RPMI7951 (cell line): ENCODE data around the gene AP3B1. TPM values are rescaled to one million over a fixed set of nuclear protein-coding genes. Genes with fewer than 3 reads are reported as not detected.
"Not testable (repeated sequence)": the region's sequence is repeated elsewhere in the genome, so short reads cannot be mapped to it uniquely, and the experiment has no call there.

Experiments used
- DNase-seq: peaks from one replicate; pipeline ENCODE4 v3.0.0-alpha.2; 2012; ENCODE audit warnings: low read depth
- total RNA-seq: library from RNA; depleted of rRNA; stranded (reverse); fragments of >200 nt; shearing (Covaris generic); gene quantifications from 2 replicates; pipeline ENCODE4 v1.2.3, GENCODE V29; 2014

The AP3B1 gene
- total RNA-seq, 1 experiment from 2014 or later = 74.5 TPM

DNA sequence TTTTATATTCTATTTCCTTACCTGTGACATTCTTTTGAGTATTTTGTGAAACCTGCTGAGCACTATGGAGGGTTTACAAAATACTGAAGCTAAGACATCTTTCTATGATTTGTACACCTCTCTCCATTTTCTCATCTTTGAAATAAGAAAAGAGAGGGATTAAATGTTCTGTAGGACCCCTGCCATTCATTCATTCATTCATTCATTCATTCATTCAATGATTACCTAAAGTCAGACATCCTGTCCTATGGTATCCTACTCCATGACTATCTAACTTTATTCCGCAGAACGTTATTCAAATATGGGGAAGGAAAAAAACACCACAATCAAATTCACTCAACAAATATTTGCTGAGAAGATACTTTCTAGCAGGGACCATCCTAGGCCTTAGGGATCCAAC, 51.4 kb downstream of the AP3B1 start:
- DNase-seq = no peak

DNA sequence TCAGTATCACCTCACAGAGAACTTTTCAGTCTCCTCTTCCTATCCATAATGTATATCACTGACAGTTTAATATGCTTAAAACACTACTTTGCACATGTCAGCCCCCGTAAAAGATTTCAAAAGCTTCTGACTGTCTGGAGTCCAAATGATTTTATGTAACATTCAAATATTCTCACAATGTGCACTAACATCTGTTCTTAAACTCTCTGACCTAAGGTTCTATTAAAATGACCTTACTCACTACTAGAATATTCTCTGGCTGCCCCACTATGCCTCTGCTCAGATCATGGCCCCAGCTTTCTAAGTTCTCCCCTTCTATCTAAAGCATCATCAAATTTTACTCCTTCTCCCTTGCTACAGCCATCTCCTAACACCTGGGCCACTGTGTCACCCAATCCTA, 52.5 kb downstream of the AP3B1 start:
- DNase-seq = no peak

- DNase-seq = no peak
These were observed 56.6 kb downstream of the AP3B1 start for GRCh38 chr5:78237911-78238310.

DNA sequence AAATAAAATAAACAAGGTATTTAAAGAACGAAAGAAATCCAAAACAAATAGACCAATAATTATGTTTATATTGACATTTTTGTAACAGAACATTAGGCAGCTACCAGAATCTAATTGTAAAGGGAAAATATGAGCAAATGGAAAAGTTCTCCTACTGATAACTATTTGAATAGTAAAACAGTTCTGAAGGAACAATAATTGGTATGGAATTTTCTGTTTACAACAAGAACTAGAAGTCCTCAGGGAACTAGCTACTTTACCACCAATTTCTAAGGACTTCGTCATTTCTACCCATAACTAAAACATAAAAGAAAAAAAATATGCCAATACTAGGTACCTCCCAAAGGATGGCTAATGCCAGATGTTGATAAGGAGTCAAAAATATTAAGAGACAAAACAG, 58.5 kb downstream of the AP3B1 start:
- no peak for DNase-seq

DNA sequence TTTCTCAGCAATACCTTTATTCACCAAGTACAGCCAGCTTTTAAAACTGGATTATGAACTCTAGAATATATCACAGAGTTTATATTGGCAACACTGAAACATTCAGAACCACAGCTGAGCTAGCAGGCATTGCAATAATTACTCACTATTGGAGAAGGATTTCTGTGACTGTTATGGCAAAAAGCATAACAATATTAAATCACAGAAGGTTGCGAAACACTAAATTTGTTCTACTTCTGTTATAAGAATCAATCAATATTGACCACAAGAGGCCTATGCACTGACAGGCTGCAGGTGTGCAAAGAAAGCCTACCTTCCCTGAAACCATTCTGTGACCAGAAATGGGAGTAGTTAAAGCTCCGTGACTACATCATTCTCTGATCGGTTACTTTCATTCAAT, 59.2 kb downstream of the AP3B1 start:
- DNase-seq = no peak

DNA sequence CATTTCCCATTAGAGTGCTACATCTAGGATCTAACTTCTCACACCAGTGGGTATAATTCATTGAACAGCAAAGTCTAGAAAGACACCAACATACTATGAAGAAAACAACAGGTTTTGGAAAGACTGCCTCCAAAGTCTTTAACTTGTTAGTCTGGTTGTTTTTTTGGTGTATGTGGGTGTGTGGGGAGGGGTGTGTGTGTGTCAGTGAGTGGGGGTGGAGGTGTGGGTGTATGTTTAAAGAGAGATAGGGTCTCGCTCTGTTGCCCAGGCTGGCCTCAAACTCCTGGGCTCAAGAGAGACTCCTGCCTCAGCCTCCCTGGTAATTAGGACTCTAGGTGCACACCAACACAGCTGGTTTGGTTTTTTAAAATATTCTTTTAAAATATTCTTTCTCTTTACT, 59.7 kb downstream of the AP3B1 start:
- no peak for DNase-seq

DNA sequence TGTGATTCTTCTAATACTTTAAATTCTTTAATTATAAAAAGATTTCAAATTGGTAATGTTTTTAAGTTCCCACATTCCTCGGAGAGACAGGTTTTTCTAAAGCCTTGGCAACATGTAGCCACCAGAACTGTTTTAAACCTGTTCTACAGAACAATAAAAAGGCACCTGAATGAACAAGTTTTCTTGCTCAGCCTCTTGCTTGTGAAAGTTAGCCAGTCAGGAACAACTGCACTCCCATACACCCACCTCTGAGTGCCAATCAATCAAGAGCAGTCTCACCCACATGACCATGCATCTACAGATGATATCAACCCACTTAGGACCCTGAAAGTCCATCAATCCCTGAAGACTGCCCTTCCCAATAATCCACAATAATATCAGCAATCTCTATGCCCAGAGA, 62.3 kb downstream of the AP3B1 start:
- DNase-seq = no peak

GRCh38 chr5:78224358-78224757, 70.1 kb downstream of the AP3B1 start:
- no peak for DNase-seq

- DNase-seq = peak; percentile 0
These were observed 72.5 kb downstream of the AP3B1 start for GRCh38 chr5:78221964-78222451.

GRCh38 chr5:78221467-78221866, 73.0 kb downstream of the AP3B1 start:
- DNase-seq = no peak

GRCh38 chr5:78215972-78216371, 78.5 kb downstream of the AP3B1 start:
- no peak for DNase-seq

- no peak for DNase-seq
These were observed 78.9 kb downstream of the AP3B1 start for GRCh38 chr5:78215565-78215964.

DNA sequence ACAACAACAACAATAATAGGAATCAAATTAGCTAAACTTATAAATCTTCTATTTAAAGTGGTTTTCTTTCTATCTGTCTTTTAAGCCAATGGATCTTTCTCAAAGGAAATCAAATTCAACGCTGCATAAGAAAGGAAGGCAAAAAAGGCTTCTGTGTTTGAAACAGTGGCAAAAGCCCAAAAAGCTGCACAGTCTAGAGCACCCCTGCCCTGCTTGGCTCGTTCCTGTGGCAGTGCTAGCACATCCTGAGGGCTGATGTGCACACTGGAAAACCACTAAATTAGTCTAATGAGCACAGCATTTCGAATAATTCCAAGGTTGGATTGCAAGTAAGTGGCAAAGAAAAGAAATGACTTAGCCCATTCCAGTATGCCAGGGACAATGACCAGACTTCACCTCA, 80.7 kb downstream of the AP3B1 start:
- DNase-seq = no peak

DNA sequence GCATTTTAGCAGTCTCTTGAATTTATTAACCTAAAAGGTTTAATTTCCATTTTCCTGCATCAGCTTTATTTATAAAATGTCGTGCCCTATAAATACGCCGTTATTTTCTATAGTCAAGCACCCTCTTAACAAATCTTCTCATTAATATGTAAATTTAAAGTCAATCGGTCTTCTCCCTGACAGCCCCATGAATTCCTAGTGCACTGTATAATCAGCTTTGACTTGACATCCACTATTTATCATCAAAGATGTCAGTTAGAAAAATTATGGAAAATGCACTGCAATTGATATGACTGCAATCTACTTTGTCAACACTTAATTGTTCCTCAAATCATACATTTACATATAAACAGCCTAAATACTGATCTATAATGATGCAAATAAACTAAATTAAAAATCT, 83.4 kb downstream of the AP3B1 start:
- no peak for DNase-seq

DNA sequence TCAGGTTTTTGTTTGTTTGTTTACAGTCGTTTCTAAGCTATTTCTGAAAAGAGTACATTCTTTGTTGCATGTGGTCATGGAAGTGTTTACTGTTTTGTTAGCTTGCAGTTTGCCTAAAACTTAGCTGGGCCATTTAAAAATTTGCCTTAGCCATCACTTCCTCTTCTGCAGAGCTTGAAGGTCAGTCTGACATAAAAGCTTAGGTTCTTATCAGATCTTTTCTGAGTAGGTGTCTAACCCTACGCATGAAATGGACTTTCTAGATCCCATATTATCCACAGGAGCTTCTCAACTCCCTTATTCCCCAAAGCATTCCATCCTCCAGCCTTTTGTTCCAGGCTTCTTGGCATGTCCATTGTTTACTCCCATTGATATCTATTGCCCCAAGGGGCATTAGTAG, 90.3 kb downstream of the AP3B1 start:
- no peak for DNase-seq

- no peak for DNase-seq
These were observed 90.7 kb downstream of the AP3B1 start for GRCh38 chr5:78203815-78204214.

DNA sequence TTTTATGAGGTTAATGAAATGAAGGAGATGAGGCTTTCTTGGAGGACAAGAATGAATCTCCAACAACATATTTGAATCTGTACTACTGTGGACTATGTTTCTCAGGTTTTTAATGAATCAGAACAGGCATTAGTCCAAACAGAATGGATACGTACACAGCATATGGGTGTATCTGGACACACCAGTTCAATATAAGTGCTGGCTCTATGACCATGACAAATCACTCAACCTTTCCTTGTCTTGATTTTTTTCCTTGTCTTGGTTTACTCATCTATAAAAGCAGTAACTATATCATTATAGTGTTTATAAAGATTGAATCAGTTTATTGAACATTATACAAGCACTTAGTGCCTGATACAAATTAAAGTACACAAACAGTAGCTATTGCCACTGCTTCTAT, 104.1 kb downstream of the AP3B1 start:
- DNase-seq = no peak

DNA sequence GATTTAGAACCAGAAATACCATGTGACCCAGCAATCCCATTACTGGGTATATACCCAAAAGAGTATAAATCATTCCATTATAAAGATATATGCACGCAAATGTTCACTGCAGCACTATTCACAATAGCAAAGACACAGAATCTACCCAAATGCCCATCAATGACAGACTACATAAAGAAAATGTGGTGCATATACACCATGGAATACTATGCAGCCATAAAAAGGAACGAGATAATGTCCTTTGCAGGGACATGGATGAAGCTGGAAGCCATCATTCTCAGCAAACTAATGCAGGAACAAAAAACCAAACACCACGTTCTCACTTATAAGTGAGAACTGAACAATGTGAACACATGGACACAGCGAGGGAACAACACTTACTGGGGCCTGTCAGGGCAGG, 105.8 kb downstream of the AP3B1 start:
- not testable (repeated sequence) for DNase-seq

- no peak for DNase-seq
These were observed 107.3 kb downstream of the AP3B1 start for GRCh38 chr5:78187172-78187571.

DNA sequence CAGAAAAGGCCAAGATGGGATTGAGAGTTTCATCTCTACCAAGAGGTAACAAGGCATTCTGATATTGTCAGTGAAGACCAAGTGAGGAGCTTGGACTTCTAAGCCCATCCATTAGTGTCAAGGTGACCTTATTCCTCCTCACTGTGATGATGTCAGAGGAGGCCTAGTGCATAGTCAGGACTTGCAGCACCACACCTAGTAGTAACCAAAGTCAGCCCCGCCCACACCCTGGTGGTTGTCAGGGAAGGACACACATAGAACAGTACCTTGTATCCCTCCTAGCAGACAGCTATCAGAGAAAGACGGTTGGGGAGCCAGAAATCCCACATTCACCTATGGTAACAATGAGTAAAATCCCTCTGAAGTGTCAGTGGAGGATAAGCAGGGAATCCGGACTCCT, 111.7 kb downstream of the AP3B1 start:
- DNase-seq = no peak

- no peak for DNase-seq
These were observed 116.1 kb downstream of the AP3B1 start for GRCh38 chr5:78178356-78178755.

- not testable (repeated sequence) for DNase-seq
These were observed 124.2 kb downstream of the AP3B1 start for GRCh38 chr5:78170335-78170734.

DNA sequence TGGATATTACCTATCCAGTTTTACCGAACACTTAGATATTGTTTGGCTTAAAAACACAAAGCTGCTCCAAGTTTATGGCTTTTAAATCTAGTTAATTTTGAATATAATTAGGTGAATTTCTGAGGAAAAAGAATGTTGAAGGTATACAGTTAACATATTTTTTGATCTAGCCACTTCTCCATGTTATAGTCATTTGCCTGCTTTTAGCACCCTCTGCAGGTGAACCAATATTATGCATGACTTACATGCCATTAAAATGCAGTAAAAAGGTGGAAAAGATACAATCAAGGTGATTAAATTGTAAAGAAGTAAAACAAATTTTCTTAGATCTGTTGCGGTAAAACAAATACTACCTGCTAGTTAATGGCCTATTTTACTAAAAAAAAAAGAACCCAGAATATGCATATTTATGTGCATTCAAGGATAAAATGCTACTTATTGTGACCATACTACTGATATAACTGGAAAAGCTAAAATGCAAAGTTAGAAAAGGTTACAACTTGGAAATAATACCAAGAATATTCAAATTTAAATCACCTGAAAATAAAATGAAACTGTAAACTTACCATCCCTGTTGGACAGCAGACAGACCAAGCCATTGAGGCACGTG, 132.1 kb downstream of the AP3B1 start:
- peak; percentile 9 for DNase-seq

GRCh38 chr5:78157001-78157400, 137.5 kb downstream of the AP3B1 start:
- DNase-seq = no peak
